Measurements from ENCODE around the gene PTPRK.

PTPRK gene

GRCh38 chr6:128216917-128217316 lies 303.5 kb downstream of the PTPRK start (continued):
- TF ChIP-seq CREB5 (CRISPR knock-in tag; IDR thresholded peaks at IDR 0.05; ENCODE audit: low read depth): no peak

- ATAC-seq: peak; percentile 91
- TF ChIP-seq CSRNP3 (CRISPR knock-in tag; IDR thresholded peaks at IDR 0.05) (no peak), BACH2 (CRISPR knock-in tag; IDR thresholded peaks at IDR 0.05; ENCODE audit: borderline replicate concordance) (no peak), TCF4 (CRISPR knock-in tag; IDR thresholded peaks at IDR 0.05; ENCODE audit: borderline replicate concordance) (no peak), ZNF565 (CRISPR knock-in tag; conservative IDR thresholded peaks at IDR 0.05; ENCODE audit: low read depth) (no peak), ZFP3 (CRISPR knock-in tag; IDR thresholded peaks at IDR 0.05) (no peak), RARB (CRISPR knock-in tag; IDR thresholded peaks at IDR 0.05) (no peak)
Observed at GRCh38 chr6:128209771-128210170, 310.6 kb downstream of the PTPRK start.

- no peak for ATAC-seq
- TF ChIP-seq TOX (CRISPR knock-in tag; IDR thresholded peaks at IDR 0.05; ENCODE audit: borderline replicate concordance) (no peak), ZFP30 (CRISPR knock-in tag; IDR thresholded peaks at IDR 0.05) (no peak), ZC3H10 (CRISPR knock-in tag; IDR thresholded peaks at IDR 0.05) (no peak), OSR1 (CRISPR knock-in tag; IDR thresholded peaks at IDR 0.05) (no peak), ZFP3 (CRISPR knock-in tag; IDR thresholded peaks at IDR 0.05) (no peak), ZNF70 (CRISPR knock-in tag; IDR thresholded peaks at IDR 0.05) (no peak), ZNF8 (CRISPR knock-in tag; IDR thresholded peaks at IDR 0.05) (no peak), CSDC2 (CRISPR knock-in tag; IDR thresholded peaks at IDR 0.05) (no peak)
Observed at GRCh38 chr6:128208851-128209580, 311.4 kb downstream of the PTPRK start.

GRCh38 chr6:128208078-128208477 lies 312.3 kb downstream of the PTPRK start:
- no peak for ATAC-seq
- TF ChIP-seq ESRRG (CRISPR knock-in tag; IDR thresholded peaks at IDR 0.05): no peak
- TF ChIP-seq ARNTL (CRISPR knock-in tag; IDR thresholded peaks at IDR 0.05; ENCODE audit: borderline replicate concordance, low read depth): no peak
- no peak for TF ChIP-seq ZC3H10 (CRISPR knock-in tag; IDR thresholded peaks at IDR 0.05)
- no peak for TF ChIP-seq ZFP3 (CRISPR knock-in tag; IDR thresholded peaks at IDR 0.05)
- TF ChIP-seq POU6F1 (CRISPR knock-in tag; IDR thresholded peaks at IDR 0.05; ENCODE audit: borderline replicate concordance, low read depth): no peak
- TF ChIP-seq TOX (CRISPR knock-in tag; IDR thresholded peaks at IDR 0.05; ENCODE audit: borderline replicate concordance): no peak

GRCh38 chr6:128206610-128207426 lies 313.6 kb downstream of the PTPRK start:
- TF ChIP-seq CREB5 (CRISPR knock-in tag; IDR thresholded peaks at IDR 0.05; ENCODE audit: low read depth): no peak
- no peak for TF ChIP-seq ZFP3 (CRISPR knock-in tag; IDR thresholded peaks at IDR 0.05)
- TF ChIP-seq ZFP30 (CRISPR knock-in tag; IDR thresholded peaks at IDR 0.05): no peak
- no peak for TF ChIP-seq TCF4 (CRISPR knock-in tag; IDR thresholded peaks at IDR 0.05; ENCODE audit: borderline replicate concordance)
- no peak for TF ChIP-seq OSR1 (CRISPR knock-in tag; IDR thresholded peaks at IDR 0.05)
- no peak for TF ChIP-seq ZNF8 (CRISPR knock-in tag; IDR thresholded peaks at IDR 0.05)
- TF ChIP-seq SNAI2 (CRISPR knock-in tag; IDR thresholded peaks at IDR 0.05): no peak
- TF ChIP-seq ZNF565 (CRISPR knock-in tag; conservative IDR thresholded peaks at IDR 0.05; ENCODE audit: low read depth): no peak
- no peak for TF ChIP-seq PPARA (CRISPR knock-in tag; IDR thresholded peaks at IDR 0.05; ENCODE audit: borderline replicate concordance)
- TF ChIP-seq TSHZ2 (CRISPR knock-in tag; IDR thresholded peaks at IDR 0.05): no peak
- TF ChIP-seq ZC3H10 (CRISPR knock-in tag; IDR thresholded peaks at IDR 0.05): no peak
- ATAC-seq: no peak

Measured in SK-N-SH treated with all-trans-retinoic acid at 6 μM for 48 hours (cell line).